Stomach (tissue), 9 donors: ENCODE results near the gene CXCL6. TPM values are rescaled to one million over a fixed set of nuclear protein-coding genes. Genes with fewer than 3 reads are reported as not detected.

Experiments
- DNase-seq, 2 donors: peaks; one replicate each; pipeline versions ENCODE4 v3.0.0 to v3.0.0-alpha.2; 2013 to 2019
- H3K27ac ChIP-seq, 5 donors: fragments of 200-600 bp in 4 of 5; sonication (generic) in 4 of 5; one replicate each; pipeline ENCODE4 v1.5.1; 2013 to 2019; ENCODE audit warnings: mild to moderate bottlenecking in 1 of 5, moderate library complexity in 1 of 5
- H3K27me3 ChIP-seq, 3 donors: fragments of 200-600 bp; sonication (generic); one replicate each; pipeline ENCODE4 v1.5.1; 2017 to 2019; ENCODE audit warnings: mixed run types in 1 of 3
- H3K36me3 ChIP-seq, 4 donors: fragments of 200-600 bp; sonication (generic); 1 replicate in 3 of 4; 2 replicates in 1 of 4; pipeline ENCODE4 v1.5.1; 2016 to 2019
- H3K4me1 ChIP-seq, 4 donors: fragments of 200-600 bp; sonication (generic); one replicate each; pipeline ENCODE4 v1.5.1; 2016 to 2019
- H3K4me3 ChIP-seq, 4 donors: fragments of 200-600 bp; sonication (generic) in 3 of 4; one replicate each; pipeline ENCODE4 v1.5.1; 2016 to 2019; ENCODE audit warnings: mild to moderate bottlenecking in 1 of 4
- H3K9me3 ChIP-seq, 4 donors: fragments of 200-600 bp; sonication (generic); one replicate each; pipeline ENCODE4 v1.5.1; 2016 to 2019
- EP300 ChIP-seq: sonication (generic); formaldehyde crosslinking; IDR thresholded peaks from one replicate; pipeline ENCODE4 v1.6.1; 2017; ENCODE audit warnings: antibody characterized with exemption
- POLR2A ChIP-seq, 4 donors: fragments of 450-650 bp; IDR thresholded peaks; one replicate each; pipeline ENCODE4 v1.6.1; 2016; ENCODE audit warnings: antibody characterized with exemption in 4 of 4, control low read depth in 2 of 4, mild to moderate bottlenecking in 1 of 4, moderate library complexity in 1 of 4
- POLR2AphosphoS5 ChIP-seq, 3 donors: sonication (generic); formaldehyde crosslinking; IDR thresholded peaks; one replicate each; pipeline ENCODE4 v1.6.1; 2016; ENCODE audit warnings: antibody characterized with exemption in 3 of 3
- WGBS, 5 donors: extraction: QIAGEN DNeasy Blood & Tissue Kit in 3 of 5; methylation state at CpG; one replicate each; pipeline versions ENCODE4 v1.1.5 to v1.1.7; 2013 to 2018; 5-methylcytosine and 5-hydroxymethylcytosine counted together
- intact Hi-C: fragments of 100-400 bp; cut with DNase I; formaldehyde crosslinking; loops from one replicate; pipeline ENCODE4 v1.15.1; 2023; ENCODE audit warnings: low total_unique reads
- polyA plus RNA-seq, 3 donors: library from polyadenylated mRNA; stranded (reverse); fragments of 200-250 nt; gene quantifications; one replicate each; pipeline ENCODE4 v1.2.3, GENCODE V29; 2013
- total RNA-seq, 5 donors: library from RNA; depleted of rRNA; stranded (reverse); fragments of >200 nt; gene quantifications; one replicate each; pipeline versions ENCODE4 v1.1.0 to v1.2.3, GENCODE V29; 2014 to 2016
- TF ChIP-seq, protein P1 (sequence below), 7 experiments: fragments of 450-650 bp in 4 of 7; fragments of 200-600 bp in 3 of 7; sonication (generic) in 3 of 7; IDR thresholded peaks; one replicate each; pipeline ENCODE4 v1.5.1; 2016 to 2019; ENCODE audit warnings: antibody characterized with exemption in 7 of 7, control low read depth in 2 of 7, mild to moderate bottlenecking in 1 of 7
- donor health status: healthy with polysubstance abuse.
- donor health status: Bipolar disorder and iron deficiency.
- donor health status: healthy.

CXCL6 gene
- total and polyA plus RNA-seq, 8 donors, result 0.18 to 4.7 (median 2.1) TPM; not detected in 3

GRCh38 chr4:73870768-73871167 is 34.3 kb downstream of the CXCL6 start:
- Histone ChIP-seq H3K4me1 (peaks cover 3 to 20% (median 18%) of the 10 kb centered on the region in 4 donors), H3K27ac (peak overlapping the region in 2 of 5 donors; percentile 79 to 80), H3K27me3 (peaks cover 0 to 20% (median 8%) of the 10 kb centered on the region in 3 donors), H3K36me3 (no peaks in the 10 kb centered on the region), H3K9me3 (no peaks in the 10 kb centered on the region), H3K4me3 (peak overlapping the region in 1 of 4 donors; percentile 65)
- TF ChIP-seq, protein P1, sequence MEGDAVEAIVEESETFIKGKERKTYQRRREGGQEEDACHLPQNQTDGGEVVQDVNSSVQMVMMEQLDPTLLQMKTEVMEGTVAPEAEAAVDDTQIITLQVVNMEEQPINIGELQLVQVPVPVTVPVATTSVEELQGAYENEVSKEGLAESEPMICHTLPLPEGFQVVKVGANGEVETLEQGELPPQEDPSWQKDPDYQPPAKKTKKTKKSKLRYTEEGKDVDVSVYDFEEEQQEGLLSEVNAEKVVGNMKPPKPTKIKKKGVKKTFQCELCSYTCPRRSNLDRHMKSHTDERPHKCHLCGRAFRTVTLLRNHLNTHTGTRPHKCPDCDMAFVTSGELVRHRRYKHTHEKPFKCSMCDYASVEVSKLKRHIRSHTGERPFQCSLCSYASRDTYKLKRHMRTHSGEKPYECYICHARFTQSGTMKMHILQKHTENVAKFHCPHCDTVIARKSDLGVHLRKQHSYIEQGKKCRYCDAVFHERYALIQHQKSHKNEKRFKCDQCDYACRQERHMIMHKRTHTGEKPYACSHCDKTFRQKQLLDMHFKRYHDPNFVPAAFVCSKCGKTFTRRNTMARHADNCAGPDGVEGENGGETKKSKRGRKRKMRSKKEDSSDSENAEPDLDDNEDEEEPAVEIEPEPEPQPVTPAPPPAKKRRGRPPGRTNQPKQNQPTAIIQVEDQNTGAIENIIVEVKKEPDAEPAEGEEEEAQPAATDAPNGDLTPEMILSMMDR (IDR thresholded peaks at IDR 0.05), result no peak
- TF ChIP-seq EP300 (no peak), POLR2AphosphoS5 (IDR thresholded peaks at IDR 0.05) (no peak), POLR2A (IDR thresholded peaks at IDR 0.05) (no peak)
- 76 to 91% (median 88%) methylated on average over 1 of the region's 1 CpG for WGBS, 5 donors
- no peak for DNase-seq
- intact Hi-C loops, result no loop called here

DNA sequence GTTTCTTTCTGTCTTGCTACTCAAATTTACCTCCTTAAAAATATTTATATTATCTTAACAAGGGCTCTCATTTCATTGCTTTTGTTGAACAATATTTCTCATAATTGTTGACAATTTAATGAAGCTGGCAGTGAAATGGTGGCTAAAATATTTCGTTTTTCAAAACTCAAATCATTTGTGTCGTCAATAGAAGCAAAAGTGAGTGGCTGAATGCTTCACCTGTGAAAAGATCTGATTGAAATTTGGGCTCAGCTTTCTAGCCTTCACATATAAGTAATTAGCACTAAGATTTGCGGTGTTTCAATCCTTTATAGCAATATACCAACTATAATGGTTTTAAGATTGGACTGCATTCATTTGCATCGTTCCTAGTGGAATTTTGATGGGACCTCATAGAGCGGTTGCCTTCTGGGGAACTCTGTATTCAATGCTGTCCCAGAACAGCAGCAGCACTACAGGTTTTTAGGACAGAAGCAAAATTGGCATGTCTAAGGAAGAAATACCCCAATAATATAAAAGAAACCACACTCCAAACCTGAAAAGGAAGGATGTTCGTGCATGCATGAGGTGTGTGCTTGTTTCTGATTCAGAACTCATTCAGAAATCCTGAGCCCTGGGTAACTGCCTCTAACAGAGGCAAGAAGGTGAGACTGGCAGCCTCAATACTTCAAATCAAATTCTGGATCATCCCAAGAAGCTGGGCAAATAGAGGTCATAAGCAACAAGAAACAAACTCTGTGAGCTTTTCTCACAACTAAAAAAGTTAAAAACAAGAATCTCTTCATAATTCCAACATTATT is 35.2 kb downstream of the CXCL6 start:
- Histone ChIP-seq H3K9me3 (no peaks in the 10 kb centered on the region), H3K4me1 (peaks cover 3 to 20% (median 18%) of the 10 kb centered on the region in 4 donors), H3K36me3 (no peaks in the 10 kb centered on the region), H3K27me3 (peaks cover 0 to 20% (median 8%) of the 10 kb centered on the region in 3 donors), H3K4me3 (peak overlapping the region in 1 of 4 donors; percentile 10), H3K27ac (peak overlapping the region in 1 of 5 donors; percentile 30)
- intact Hi-C loops, result no loop called here
- 83 to 89% (median 88%) methylated on average over 6 of the region's 6 CpGs for WGBS, 5 donors
- no peak for DNase-seq
- TF ChIP-seq, protein P1 (IDR thresholded peaks at IDR 0.05), result no peak
- TF ChIP-seq POLR2AphosphoS5 (IDR thresholded peaks at IDR 0.05), result no peak
- no peak for TF ChIP-seq POLR2A (IDR thresholded peaks at IDR 0.05)
- no peak for TF ChIP-seq EP300

- intact Hi-C loops, result no loop called here
- H3K36me3 ChIP-seq, result no peaks in the 10 kb centered on the region
- no peak for DNase-seq
- 61 to 73% (median 69%) methylated on average over 2 of the region's 2 CpGs for WGBS, 5 donors
- peaks cover 0 to 20% (median 8%) of the 10 kb centered on the region in 3 donors for H3K27me3 ChIP-seq
- H3K4me1 ChIP-seq, result peaks cover 3 to 20% (median 18%) of the 10 kb centered on the region in 4 donors
- peak in 2 of 3 donors; percentile 22 to 35 for TF ChIP-seq POLR2AphosphoS5 (IDR thresholded peaks at IDR 0.05)
- no peak for TF ChIP-seq POLR2A (IDR thresholded peaks at IDR 0.05)
- H3K9me3 ChIP-seq, result no peaks in the 10 kb centered on the region
- no peak overlapping the region for H3K4me3 ChIP-seq
- peak overlapping the region in 2 of 5 donors; percentile 30 to 46 for H3K27ac ChIP-seq
Measured at GRCh38 chr4:73872316-73873108, 36.0 kb downstream of the CXCL6 start.

GRCh38 chr4:73874386-73874785 is 37.9 kb downstream of the CXCL6 start:
- H3K36me3 ChIP-seq, result no peaks in the 10 kb centered on the region
- peak overlapping the region in 2 of 5 donors; percentile 5 to 30 for H3K27ac ChIP-seq
- intact Hi-C loops, result no loop called here
- WGBS, 5 donors, result 74 to 86% (median 80%) methylated on average over 2 of the region's 2 CpGs
- TF ChIP-seq, protein P1 (IDR thresholded peaks at IDR 0.05), result no peak
- TF ChIP-seq EP300, result no peak
- no peak for TF ChIP-seq POLR2A (IDR thresholded peaks at IDR 0.05)
- TF ChIP-seq POLR2AphosphoS5 (IDR thresholded peaks at IDR 0.05), result no peak
- peaks cover 0 to 14% (median 3%) of the 10 kb centered on the region in 3 donors for H3K27me3 ChIP-seq
- no peaks in the 10 kb centered on the region for H3K9me3 ChIP-seq
- H3K4me3 ChIP-seq, result no peak overlapping the region
- no peak for DNase-seq
- H3K4me1 ChIP-seq, result peaks cover 0 to 9% (median 7%) of the 10 kb centered on the region in 4 donors
